Thyroid gland (tissue), 4 donors: ENCODE measurements around the gene FAM135A.

Experiments used
- CTCF ChIP-seq, 6 experiments: fragments of 200-600 bp in 3 of 6; fragments of 450-650 bp in 3 of 6; sonication (generic) in 3 of 6; IDR thresholded peaks; one replicate each; pipeline ENCODE4 v1.5.1; 2016 to 2019; ENCODE audit warnings: antibody characterized with exemption in 6 of 6, mild to moderate bottlenecking in 2 of 6, inconsistent platforms in 1 of 6, moderate library complexity in 1 of 6
- POLR2A ChIP-seq, 2 donors: fragments of 450-650 bp; IDR thresholded peaks; one replicate each; pipeline ENCODE4 v1.6.1; 2017; ENCODE audit warnings: antibody characterized with exemption in 2 of 2, mild to moderate bottlenecking in 2 of 2, moderate library complexity in 1 of 2

- no peak for TF ChIP-seq CTCF (IDR thresholded peaks at IDR 0.05)
- TF ChIP-seq POLR2A (IDR thresholded peaks at IDR 0.05): no peak
Observed at GRCh38 chr6:70456735-70457134, 43.4 kb downstream of the FAM135A start.
